Smooth muscle cell of the pulmonary artery (primary cell): Measurements from ENCODE around the gene PKLR. TPM values are rescaled to one million over a fixed set of nuclear protein-coding genes. Genes with fewer than 3 reads are reported as not detected.

Experiments
- total RNA-seq: library from RNA; depleted of rRNA; stranded (reverse); fragments of >200 nt; gene quantifications from 2 replicates; pipeline ENCODE4 v1.2.3, GENCODE V29; 2014

Gene PKLR
- total RNA-seq: under 0.01 TPM in 1 of 2 replicates, not detected in the other

DNA sequence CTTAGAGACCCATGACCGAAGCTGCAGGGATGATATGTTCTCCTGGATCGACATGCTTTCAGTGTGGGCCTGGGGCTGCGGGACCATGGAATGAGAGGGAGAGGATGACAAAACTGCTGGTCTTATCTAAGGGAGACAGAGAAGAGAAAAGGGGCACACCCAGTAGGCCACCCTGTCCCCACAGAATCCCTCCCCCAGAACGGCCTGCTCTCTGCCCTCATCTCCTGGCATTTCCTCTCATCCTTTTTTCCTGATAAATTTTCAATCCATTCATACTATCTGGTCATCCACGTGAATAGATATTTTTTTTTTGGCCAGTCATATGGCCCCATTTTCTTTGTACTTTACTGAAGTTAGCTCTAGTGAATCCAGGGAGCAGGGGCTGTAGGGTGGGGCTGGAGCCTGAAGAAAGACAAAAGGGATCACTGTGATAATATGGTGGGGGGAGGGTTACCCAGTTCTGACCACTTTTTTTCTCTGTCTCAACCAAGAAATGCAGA lies at the start of gene PKLR:
Gene PKLR (minus strand): TSS at position 97 of the 500 bp plus-strand sequence. CDS start 43 bp downstream, at position 54.

GRCh38 chr1:155320661-155321617 lies 19.7 kb upstream of the PKLR start, which contains the start of gene RUSC1:
RUSC1 (plus strand) TSS chr1:155320894; CDS start chr1:155321774, 880 bp downstream.

GRCh38 chr1:155308493-155309422 lies 7.5 kb upstream of the PKLR start, which contains the start of gene FDPS:
FDPS (plus strand) TSS chr1:155308866; CDS start chr1:155309790, 924 bp downstream.

GRCh38 chr1:155277070-155277901 lies 24.0 kb downstream of the PKLR start, which contains the start of gene HCN3:
HCN3 (plus strand) TSS chr1:155277463; CDS start chr1:155277591, 128 bp downstream.

DNA sequence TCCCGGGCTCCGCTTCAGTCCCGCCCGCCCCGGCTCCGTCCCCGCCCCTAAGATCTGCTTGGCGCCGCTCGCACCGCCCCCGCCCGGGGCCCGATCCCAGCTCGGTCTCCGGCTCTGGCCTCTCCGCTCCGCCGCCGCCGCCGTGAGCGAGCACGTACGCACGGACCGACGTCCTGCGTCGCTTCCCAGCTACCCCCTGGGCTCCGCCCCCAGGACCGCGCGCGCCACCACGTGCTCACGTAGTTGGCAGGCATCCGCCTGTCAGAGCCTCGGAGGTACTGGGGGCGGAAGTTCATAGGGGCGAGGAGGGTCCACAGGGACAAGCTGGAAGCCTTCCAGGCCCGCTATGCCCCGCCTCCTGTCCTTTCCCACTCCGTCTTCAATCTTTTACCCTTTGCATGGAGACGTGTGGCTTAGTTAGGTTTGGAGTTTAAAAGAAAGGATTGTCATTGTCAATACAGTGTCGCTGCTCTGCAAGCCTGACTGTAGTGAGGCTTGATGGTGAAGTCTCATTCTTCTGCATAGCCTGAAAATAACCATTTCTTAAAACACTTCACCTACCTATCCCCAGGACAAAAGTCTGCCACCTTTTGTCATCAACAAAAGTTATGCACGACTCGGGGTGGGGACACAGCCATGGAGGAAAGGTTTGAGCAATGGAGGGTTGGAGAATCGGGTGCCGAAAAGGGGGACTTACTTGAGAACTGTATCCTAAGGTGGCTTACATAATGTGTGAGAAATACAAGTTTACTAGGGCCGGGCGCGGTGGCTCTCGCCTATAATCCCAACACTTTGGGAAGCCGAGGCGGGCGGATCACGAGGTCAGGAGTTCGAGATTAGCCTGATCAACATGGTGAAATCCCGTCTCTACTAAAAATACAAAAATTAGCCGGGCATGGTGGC lies 27.6 kb downstream of the PKLR start, which contains the start of gene CLK2:
Gene CLK2 (minus strand): TSS at position 162 of the 903 bp plus-strand sequence. CDS start 2,527 bp downstream, outside the sequence.

DNA sequence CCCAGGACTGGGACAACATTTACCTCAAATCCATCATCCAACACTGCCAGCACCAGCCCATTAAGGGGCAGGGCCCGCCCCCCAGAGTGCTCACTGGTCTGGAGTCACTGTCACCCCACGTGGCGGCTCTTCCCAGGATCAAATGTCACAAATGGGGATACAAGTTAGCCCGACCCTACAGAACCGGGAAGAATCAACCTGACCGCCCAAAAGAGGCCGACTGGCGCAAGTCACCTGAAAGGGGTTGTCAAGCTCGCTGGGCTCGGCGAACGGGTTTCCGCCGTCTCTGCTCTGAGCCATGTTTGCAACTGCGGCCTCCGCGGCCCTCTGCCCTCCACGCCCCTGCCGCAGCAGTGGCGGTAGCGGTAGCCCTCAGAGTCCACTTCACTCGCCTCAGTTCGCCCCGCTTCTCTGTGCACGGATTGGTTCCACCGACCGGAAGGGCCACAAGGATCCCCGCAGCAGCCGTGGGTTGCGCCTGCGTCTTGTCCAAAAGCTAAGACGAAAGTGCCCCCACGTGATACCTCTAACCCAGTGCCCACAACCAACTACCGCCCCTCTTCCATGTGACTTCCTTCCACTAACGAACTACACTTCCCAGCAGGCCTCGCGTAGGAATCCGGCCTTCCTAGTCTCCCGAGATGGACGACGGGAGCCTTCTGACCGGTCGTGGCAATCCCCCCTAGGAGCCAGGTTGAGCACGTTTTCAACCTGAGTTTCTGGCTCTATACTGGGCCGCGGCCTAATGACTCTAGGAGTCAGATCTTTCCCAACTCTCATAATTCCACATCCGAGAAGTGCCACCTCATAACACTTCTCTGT lies 39.2 kb downstream of the PKLR start, which contains the start of gene SCAMP3:
Gene SCAMP3 (minus strand): TSS at position 509 of the 822 bp plus-strand sequence. CDS start 209 bp downstream, at position 300.

DNA sequence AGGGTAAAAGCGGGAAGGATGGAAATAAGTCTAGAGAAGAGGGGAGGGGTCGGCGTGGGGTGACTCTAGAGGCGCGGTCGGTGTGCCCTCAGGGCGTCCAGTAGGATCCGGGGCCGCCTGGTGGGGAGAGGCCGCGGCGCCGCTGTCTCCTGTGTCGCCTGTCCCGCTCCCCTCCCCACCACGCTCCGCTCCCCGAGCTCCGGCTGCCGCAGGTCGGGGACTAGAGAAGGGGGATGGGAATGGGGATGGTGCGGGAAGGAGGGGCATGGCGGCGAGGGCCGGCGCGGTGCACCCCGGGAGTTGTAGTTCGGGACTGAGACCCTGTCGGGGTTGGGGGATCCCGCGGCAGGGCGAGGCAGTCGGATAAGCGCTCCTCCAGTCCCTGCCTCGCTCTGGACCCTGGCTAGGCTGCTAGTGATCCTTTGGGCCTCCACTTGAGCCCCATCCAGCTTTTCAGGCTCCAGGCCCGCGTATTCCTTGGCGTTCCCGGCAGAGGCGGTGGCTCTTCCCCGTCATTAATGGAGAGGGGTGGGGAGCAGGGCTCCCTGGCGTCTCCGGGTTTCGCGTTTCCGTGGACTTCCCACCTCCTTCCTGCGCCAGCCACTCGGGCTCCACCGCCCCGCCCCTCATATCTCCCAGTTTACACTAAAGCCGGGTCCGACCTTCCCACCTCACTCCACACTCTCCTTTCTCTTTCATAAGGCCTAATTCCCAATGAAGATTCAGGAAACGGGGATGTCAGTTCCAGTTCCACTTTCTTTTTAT lies 45.8 kb downstream of the PKLR start, which contains the start of gene ENTREP3:
Gene ENTREP3 (minus strand): TSS at position 241 of the 765 bp plus-strand sequence. CDS start 606 bp downstream, outside the sequence.

Other genes with a start within 250 kb of the PKLR start
- 4.6 and 6.5 TPM in 2 replicates for gene EFNA4, start 237.7 kb downstream of the PKLR start, total RNA-seq
- 3.1 and 4.2 TPM in 2 replicates for gene EFNA3, start 222.6 kb downstream of the PKLR start, total RNA-seq
- gene EFNA1, start 173.6 kb downstream of the PKLR start, total RNA-seq: 1.0 and 3.7 TPM in 2 replicates
- 18.8 and 22.9 TPM in 2 replicates for gene SLC50A1, start 165.6 kb downstream of the PKLR start, total RNA-seq
- gene DPM3, start 160.9 kb downstream of the PKLR start, total RNA-seq: 18.4 and 18.5 TPM in 2 replicates
- 137 and 153 TPM in 2 replicates for gene KRTCAP2, start 128.1 kb downstream of the PKLR start, total RNA-seq
- 5.2 and 12.0 TPM in 2 replicates for gene TRIM46, start 127.6 kb downstream of the PKLR start, total RNA-seq
- gene THBS3, start 93.5 kb downstream of the PKLR start, total RNA-seq: 32.0 and 94.1 TPM in 2 replicates
- gene MTX1, start 92.7 kb downstream of the PKLR start, total RNA-seq: 29.9 and 34.6 TPM in 2 replicates
- 11.1 and 20.4 TPM in 2 replicates for gene ENTREP3, start 46.0 kb downstream of the PKLR start, total RNA-seq
- 51.1 and 69.8 TPM in 2 replicates for gene SCAMP3, start 39.1 kb downstream of the PKLR start, total RNA-seq
- 33.0 and 36.0 TPM in 2 replicates for gene CLK2, start 27.9 kb downstream of the PKLR start, total RNA-seq
- 0.91 and 1.4 TPM in 2 replicates for gene HCN3, start 24.0 kb downstream of the PKLR start, total RNA-seq
- 106 and 139 TPM in 2 replicates for gene FDPS, start 7.4 kb upstream of the PKLR start, total RNA-seq
- gene RUSC1, start 19.5 kb upstream of the PKLR start, total RNA-seq: 16.7 and 19.0 TPM in 2 replicates